ENCODE results near the gene ACAD11. TPM values are rescaled to one million over a fixed set of nuclear protein-coding genes. Genes with fewer than 3 reads are reported as not detected.

Gene ACAD11
- total RNA-seq, 1 experiment from 2014 or later: 12.6 TPM

DNA sequence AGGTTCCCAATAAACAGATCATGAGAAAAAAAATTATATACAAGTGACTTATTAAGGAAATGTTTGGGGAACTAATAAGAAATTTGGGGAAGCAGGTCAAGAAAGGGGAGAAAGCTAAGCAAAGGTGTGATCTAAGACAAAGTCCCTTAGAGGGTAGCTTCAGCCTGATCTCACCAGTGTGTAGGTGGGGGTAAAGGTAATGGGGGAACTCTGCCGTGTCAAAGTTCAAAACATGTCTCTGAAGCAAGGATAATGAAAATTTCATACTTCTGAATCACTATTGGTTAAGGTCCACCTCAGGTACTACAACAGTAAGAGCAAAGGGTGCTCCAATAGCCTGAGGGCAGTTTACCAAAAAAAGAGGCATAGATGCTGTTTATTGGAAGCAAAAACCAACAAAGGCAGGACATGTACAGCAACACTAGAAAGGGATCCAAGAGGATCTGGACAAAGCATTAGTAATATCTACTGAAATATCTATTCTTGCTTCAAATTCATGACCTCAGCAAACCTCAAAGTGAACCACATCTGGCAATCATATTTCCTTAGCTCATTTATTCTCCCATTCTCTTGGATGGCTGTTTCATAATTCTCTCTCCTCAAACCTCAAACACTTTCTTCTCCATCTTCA is 6.9 kb downstream of the ACAD11 start:
- Histone ChIP-seq H4K20me1 (ENCODE audit: insufficient read depth) (no peaks in the 10 kb centered on the region), H3K27ac (ENCODE audit: low read depth, low read length) (no peak overlapping the region), H2AFZ (ENCODE audit: low read depth, low read length, poor library complexity, severe bottlenecking) (no peak overlapping the region), H3K4me2 (ENCODE audit: low read length) (no peak overlapping the region), H3K36me3 (ENCODE audit: control insufficient read depth in 1 of 2, insufficient read depth in 2 of 2, low read length in 2 of 2) (no peaks in the 10 kb centered on the region), H3K27me3 (ENCODE audit: insufficient read depth, low read length) (no peaks in the 10 kb centered on the region), H3K79me2 (ENCODE audit: insufficient read depth, low read length) (peaks cover 5% of the 10 kb centered on the region; the same call in 1 of the 2 replicates), H3K9me3 (ENCODE audit: control insufficient read depth in 1 of 2, insufficient read depth in 1 of 2, low read depth in 1 of 2, low read length in 2 of 2) (no peaks in the 10 kb centered on the region), H3K9ac (ENCODE audit: low read length) (no peak overlapping the region), H3K4me1 (ENCODE audit: control insufficient read depth in 1 of 2, insufficient read depth in 2 of 2, low read length in 2 of 2) (no peaks in the 10 kb centered on the region), H3K4me3 (replicated peaks in 1 of 2; ENCODE audit: low read depth in 1 of 2, low read length in 2 of 2) (no peak overlapping the region), H3K9me2 (ENCODE audit: insufficient read depth) (no peaks in the 10 kb centered on the region)
- ATAC-seq (no peak), DNase-seq (ENCODE audit: low read depth, low spot score) (no peak)
- ChIA-PET POLR2A (no interaction called here), RAD21 (ENCODE audit: low non-redundant PET in 1 of 2, low total read pairs in 2 of 2, uncharacterized antibody in 2 of 2, unreplicated experiment in 2 of 2) (no interaction called here), CTCF (no interaction called here)
- BruUV-seq (replicated peaks): no TSS peak
- TF ChIP-seq CEBPB (IDR thresholded peaks at IDR 0.05; ENCODE audit: low read depth) (no peak), EZH2 (IDR thresholded peaks at IDR 0.05) (no peak), FOSL1 (IDR thresholded peaks at IDR 0.05; ENCODE audit: low read depth) (no peak), JUND (IDR thresholded peaks at IDR 0.05) (no peak), SP1 (IDR thresholded peaks at IDR 0.05; ENCODE audit: low read depth) (no peak), POLR2A (IDR thresholded peaks at IDR 0.05; ENCODE audit: borderline replicate concordance, extremely low read depth, insufficient read depth, insufficient read length) (no peak), RAD21 (IDR thresholded peaks at IDR 0.05; ENCODE audit: low read depth) (no peak), ZBTB33 (IDR thresholded peaks at IDR 0.05; ENCODE audit: extremely low read depth, insufficient replicate concordance, low read length) (no peak), ZNF274 (IDR thresholded peaks at IDR 0.05; ENCODE audit: low read depth, low read length) (no peak), TCF7L2 (IDR thresholded peaks at IDR 0.05; ENCODE audit: borderline replicate concordance, extremely low read depth, insufficient read depth, insufficient read length) (no peak), POLR2AphosphoS5 (IDR thresholded peaks at IDR 0.05; ENCODE audit: low read depth, low read length) (no peak), SIN3A (IDR thresholded peaks at IDR 0.05; ENCODE audit: low read depth) (no peak), EZH2phosphoT487 (IDR thresholded peaks at IDR 0.05; ENCODE audit: borderline replicate concordance) (no peak), EGR1 (IDR thresholded peaks at IDR 0.05; ENCODE audit: low read depth) (no peak)
- TF ChIP-seq, protein P1, sequence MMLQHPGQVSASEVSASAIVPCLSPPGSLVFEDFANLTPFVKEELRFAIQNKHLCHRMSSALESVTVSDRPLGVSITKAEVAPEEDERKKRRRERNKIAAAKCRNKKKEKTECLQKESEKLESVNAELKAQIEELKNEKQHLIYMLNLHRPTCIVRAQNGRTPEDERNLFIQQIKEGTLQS (IDR thresholded peaks at IDR 0.05): no peak
- TF ChIP-seq, protein P2, sequence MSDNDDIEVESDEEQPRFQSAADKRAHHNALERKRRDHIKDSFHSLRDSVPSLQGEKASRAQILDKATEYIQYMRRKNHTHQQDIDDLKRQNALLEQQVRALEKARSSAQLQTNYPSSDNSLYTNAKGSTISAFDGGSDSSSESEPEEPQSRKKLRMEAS (IDR thresholded peaks at IDR 0.05): no peak
- TF ChIP-seq, protein P3, sequence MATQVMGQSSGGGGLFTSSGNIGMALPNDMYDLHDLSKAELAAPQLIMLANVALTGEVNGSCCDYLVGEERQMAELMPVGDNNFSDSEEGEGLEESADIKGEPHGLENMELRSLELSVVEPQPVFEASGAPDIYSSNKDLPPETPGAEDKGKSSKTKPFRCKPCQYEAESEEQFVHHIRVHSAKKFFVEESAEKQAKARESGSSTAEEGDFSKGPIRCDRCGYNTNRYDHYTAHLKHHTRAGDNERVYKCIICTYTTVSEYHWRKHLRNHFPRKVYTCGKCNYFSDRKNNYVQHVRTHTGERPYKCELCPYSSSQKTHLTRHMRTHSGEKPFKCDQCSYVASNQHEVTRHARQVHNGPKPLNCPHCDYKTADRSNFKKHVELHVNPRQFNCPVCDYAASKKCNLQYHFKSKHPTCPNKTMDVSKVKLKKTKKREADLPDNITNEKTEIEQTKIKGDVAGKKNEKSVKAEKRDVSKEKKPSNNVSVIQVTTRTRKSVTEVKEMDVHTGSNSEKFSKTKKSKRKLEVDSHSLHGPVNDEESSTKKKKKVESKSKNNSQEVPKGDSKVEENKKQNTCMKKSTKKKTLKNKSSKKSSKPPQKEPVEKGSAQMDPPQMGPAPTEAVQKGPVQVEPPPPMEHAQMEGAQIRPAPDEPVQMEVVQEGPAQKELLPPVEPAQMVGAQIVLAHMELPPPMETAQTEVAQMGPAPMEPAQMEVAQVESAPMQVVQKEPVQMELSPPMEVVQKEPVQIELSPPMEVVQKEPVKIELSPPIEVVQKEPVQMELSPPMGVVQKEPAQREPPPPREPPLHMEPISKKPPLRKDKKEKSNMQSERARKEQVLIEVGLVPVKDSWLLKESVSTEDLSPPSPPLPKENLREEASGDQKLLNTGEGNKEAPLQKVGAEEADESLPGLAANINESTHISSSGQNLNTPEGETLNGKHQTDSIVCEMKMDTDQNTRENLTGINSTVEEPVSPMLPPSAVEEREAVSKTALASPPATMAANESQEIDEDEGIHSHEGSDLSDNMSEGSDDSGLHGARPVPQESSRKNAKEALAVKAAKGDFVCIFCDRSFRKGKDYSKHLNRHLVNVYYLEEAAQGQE (IDR thresholded peaks at IDR 0.05; ENCODE audit: low read depth): no peak
- intact Hi-C loops (cut with micrococcal nuclease): no loop called here

Measured in HCT116 (cell line).